ENCODE data around the gene FOXP1.

FOXP1 gene

DNA sequence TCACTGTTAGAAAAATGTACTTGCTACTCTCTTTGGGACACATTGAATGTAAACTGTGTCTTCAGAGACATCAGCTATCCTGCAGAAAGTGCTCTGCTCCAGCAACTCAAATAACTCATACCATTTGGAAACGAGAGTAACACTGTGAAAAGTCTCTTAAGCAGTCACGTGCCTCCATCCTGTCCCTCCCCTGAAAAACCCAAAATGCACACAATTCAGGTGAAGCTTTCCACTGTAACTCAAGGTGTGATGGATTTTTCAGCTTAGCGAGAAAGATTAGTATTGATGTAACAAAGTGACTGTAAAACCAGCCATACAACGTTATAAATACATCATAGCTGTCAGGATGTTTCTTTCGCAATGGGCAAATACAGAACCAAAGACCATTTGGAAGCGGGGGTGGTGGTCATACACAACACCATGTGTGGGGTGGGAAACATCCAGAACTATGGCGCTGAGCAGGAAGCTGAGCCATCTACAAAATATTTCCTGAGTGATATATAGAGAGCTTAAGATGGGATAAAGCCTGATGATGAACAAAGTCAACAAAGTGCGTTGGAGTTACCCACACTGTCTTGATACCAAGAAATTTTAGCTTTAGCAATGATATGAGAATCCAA is 332.3 kb downstream of the FOXP1 start:
- DNase-seq, result no peak

DNA sequence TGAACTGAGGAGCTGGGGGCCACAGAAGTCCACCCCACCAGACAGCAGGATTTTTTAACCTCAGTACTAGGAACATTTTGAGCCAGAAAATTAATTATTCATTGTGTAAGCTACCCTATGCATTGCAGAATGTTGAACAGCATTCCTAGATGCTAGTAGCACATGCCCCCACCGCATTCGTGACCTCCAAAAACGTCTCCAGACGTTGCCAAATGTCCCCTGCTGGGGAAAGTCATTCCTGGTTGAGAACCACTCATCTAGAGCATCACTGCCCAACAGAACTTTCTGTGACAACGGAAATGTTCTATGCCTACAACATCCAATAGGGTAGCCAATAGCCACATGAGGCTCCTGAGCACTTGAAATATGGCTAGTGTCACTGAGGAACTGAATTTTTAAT is 333.5 kb downstream of the FOXP1 start:
- DNase-seq, result no peak

DNA sequence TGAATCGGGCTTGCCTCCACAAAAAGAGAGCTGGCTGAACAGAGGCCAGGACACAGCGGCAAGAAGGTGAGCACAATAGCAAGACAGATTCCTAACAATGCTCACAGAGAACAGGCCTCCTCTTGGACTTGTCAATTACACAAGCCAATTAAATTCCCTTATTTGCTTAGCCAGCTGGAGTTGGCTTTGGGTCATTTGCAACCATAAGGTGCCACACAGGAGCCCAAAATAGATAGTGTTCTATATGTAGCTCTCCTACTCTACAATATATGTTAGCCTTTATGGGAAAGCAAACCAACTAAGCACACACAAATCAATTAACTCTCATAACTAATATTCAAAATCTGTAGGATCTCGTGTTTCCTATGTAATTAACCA is 335.6 kb downstream of the FOXP1 start:
- DNase-seq, result no peak

DNA sequence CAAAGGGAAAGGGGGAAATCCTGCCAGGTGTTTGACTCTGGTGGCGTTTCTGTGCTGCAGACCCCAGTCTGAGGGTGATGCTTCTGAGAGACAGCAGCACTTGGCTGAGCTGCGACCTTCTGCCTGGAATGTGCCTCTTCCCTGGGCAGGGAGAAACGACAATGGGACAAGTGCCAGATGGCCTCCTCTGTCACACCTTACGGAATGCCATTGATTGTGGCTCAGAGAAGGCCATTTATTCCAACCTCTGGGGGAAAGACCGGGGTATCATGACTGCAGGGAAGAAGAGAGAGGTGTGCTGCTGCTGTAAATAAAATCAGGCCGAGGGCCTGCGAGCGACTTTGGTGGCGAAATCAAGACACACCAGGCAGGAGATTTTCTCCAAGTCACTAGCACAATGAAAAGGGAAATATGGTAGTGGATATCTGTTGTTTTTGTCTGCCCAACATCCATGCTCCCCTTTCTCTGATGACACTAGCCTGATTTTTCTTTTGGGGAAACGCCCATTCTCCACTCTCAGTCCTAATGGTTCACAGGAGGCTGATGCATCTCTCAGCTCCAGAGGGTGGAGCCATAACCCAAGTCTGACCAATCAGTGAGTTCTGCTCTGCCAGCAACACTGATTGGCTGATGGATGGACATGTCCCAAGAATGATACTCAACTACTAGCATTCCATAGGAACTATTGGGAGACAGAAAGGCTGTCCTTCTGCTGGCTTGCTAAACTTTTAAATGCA is 336.1 kb downstream of the FOXP1 start:
- no peak for DNase-seq

DNA sequence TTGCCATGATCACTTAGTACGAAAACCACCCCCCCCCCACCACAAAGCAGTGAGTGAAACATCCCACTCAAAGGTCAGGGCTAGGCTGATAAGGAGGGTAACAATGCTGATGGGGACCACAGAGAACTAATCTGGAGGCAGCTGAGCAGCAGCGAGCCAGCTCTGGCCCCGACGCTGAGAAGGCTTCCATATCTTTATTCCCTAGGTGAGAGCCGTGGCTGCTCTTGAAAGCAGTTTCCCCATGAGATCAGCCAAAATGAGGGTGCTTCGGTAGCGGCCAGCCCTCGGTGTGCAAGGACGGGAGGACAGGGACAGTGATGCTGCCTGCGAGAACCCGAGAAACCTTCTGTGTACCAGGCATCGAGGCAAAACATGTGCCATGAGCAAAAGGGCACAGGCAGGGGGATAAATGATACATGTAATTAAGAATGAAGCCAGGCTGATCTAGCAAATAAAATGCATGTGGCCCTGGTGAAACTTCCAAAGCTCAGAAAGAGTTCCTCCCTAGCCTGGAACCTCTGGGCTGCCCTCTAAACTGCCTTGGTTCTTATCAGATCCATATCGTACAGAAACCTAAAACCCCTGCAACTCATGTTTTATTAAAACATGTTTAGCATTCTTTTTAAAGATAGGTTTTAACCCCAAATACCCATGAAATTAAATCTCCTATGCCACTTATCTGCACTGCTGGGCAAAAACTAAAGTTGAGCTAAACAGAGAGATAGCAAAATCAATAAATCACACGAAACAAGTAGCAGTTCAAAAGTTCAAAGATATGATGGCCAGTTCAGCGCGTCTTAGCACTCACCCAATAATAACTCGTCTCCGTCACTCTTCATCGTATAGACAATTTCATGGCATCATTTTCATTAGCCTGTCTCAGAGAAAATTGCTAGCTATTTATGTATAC is 337.3 kb downstream of the FOXP1 start:
- DNase-seq, result no peak

DNA sequence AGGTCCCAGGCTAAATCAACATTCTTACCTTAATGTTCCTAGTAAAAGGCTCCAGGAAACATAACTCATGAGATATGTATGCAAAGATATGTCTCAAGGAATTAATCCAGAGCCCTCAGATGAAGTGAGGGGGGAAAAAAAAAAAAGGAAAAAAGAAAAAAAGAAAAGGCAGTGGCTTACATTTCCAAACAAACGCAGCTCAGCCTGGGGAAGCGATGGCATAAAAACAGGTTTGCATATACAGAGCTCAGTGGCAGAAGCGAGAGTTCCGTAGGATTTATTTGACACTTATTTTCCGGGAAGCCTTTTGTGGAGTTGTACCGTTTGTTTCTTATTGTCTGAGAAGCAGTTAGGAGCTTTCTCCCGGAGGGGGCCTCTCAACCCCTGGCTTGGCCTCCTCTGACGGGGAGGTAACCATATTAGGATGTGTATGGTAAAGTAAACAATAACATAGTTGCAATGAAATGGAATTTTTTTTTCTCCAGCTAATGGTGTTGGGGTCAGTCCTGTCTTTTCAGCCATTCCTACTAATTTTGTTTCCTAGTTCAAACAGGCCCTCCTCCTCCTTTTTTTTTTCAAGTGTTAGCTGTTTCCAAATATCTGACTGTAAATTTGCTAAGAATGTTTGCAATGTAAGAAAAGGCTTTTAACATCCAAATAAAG is 338.6 kb downstream of the FOXP1 start:
- no peak for DNase-seq

DNA sequence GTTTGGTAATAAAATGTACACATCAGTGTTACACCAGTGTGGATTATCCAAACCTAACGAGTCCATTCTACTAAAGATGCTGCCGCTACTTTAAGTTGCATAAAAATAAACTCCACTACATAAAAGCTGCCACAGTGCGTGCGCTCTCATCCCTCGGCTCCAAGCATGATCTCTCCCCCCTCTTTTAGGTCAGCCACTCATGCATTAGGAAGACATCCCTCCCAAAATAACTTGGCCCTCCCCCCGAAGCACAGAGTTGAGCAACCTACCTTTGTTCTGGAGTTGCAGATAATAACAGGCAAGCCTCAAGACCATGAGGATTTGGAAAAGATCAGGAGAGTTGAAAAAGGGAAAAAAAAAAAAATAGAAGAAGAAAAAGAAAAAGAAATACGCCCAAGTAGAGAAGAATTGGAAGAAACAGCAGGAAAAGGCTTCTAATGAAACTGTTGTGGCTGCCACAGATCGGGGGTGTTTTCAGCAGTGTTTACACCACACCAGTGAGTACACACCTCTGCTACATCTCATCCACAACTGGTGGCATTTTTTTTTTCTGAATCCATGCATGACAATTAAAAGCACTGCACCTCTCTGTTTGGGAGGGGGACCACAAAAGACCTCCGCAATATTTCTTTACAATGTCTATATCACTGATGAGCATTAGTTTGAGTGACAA is 339.2 kb downstream of the FOXP1 start:
- no peak for DNase-seq

DNA sequence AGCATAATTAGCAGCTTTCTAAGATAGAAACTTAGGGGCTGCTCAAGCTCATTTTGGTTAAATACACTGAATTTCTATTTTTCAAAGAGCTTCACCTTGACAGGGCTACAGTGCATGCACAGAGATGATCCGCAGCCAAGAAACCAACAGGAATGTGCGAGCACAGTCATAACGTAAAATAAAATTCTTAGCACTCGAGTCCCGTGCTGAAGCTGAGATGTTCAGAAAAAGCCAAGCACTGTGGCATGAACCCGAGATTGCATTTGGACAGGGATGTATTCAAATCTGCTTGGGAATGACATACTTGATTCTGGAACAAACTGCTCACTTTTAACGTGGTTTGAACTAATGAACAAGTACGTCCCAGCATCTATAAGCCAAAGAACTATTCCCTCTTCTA is 340.3 kb downstream of the FOXP1 start:
- no peak for DNase-seq

DNA sequence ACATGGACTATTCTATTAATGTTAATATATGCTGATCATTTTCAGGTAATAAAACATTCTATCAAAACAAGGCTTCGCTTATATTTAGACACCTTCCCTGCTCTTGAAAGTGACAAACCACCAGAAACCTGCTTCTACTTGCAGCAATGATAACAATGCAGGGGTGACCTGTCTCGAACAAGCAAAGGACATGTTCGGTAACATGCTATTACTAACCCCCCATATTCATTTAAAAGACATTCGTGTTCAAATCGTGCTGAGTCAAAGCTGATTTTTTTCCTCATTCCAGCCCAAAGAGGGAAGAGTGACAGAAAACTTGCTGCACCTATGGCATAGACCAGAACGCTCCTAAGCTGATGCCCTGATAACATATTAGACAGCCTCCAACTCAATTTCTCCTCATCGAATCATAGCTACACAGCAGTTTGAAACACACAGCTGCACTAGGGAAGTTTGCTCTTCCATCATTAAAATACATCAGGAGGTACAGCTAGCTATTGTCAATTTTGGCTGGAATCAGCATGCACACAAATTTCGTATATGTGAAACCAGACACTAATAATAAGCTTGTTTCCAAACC is 341.5 kb downstream of the FOXP1 start:
- DNase-seq, result no peak

DNA sequence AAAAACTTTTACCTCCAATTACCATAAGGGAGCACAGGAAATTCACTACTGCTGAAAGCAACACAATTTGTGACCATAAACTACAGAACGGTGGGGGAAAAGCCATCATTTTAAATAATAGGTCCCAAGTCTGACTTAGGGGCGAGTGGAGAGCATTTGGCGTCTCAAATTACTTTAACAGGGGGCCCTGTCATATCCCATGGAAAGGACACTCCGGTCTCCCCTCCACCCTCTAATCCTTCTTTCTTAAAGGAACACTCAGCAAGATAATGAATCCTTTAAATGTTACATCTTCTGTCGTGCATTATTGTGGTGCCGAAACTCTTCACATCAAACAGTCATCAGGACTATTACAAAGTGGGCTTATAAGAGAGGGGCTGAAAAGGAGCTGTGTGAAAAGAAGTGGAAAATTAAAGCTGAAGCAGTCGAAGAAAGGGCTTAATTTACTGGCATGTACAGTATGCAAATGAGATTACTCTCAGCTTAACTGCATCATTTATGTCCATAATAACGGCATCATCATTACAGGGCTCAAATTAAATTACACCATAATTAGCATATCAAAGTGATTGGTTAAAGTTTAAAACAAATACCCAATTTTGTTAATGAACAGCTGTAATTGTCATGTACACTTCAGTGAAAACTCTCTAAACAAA is 342.2 kb downstream of the FOXP1 start:
- DNase-seq, result no peak

DNA sequence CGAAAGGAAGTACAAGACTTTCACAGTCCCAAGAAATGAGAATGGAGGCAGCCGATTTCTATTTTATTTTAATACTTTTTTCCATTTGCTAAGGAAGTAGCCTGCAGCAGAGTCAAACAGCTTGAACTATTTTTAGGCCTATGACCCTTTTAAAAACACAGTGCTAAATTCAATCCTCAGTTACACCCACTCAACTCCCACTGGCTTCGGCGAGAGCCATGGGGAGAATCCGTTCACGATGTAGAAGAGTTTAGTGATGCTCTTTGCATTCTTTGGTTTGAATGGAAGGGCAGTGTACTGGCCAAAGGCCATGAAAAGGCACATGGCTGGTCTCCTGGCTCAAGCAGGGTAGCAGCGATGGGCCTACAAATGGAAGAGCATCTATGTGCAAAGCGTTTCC is 343.5 kb downstream of the FOXP1 start:
- no peak for DNase-seq

DNA sequence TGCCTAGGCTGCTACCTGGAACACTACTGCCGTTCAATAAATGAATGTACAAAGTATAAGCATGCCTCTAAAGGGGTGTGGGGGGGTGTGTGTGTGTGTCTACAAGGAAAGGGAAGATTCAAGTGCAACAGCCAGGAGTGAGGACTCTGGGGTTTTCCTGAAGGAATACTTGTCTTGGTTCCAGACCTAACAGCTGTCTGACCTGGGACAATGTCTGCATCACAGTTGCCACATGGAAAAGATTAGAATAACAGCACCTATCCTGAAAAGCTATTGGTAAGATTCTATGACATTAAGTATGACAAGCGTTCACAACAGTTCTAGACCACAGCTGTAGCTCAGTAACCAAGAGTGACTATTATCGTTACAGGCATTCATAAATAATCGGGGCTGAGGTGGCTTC is 345.2 kb downstream of the FOXP1 start:
- no peak for DNase-seq

DNA sequence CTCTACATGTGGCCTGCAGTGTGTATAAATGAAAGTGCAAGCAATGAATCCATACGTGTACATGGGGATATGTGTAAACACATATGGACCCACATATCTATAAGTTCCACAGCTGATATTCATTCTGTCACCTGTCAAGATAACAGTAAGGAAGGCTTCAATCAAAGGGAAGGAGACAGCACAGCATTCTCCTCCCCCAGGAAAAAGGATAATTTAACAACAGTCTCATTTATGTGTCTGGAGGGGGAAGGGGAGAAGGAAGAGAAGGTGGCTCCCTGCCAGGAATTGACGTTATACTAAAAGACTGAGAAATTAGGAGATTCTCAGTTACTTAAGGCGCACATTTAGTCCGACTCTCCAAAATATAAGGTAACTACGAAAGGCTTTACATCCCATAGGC is 345.9 kb downstream of the FOXP1 start:
- no peak for DNase-seq

DNA sequence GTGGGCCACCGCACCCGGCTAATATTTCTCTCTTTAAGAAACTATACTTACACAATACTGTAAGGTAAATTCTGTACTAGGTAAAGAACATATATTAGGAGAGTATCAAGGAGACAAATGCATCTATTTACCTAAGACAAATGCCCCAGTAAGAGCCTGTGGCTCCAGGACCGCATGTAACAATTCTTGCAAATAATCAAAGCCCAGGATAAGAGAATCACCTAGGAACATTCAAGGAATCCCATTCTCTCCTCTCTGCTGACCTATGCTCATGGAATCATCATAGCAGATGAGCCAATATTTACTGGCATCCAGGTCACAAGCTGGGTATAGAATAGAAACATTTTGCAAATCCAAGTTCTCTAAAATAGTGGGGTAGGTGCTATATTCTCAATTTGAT is 347.7 kb downstream of the FOXP1 start:
- DNase-seq, result no peak

DNA sequence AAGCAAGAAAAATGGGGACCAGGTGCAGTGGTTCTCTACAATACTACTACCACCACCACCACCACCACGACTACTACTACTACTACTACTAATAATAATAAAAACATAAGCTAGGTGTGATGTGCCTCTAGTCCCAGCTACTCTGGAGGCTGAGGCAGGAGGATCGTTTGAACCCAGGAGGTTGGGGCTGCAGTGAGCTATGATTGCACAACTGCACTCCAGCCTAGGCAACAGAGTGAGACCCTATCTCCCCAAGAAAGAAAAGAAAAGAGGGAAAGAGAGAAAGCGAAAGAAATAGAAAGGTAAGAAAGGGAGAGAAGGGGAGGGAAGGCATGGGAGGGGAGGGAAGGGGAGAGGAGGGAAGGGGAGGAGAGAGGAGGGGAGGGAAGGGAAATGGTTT is 350.6 kb downstream of the FOXP1 start:
- DNase-seq, result no peak

DNA sequence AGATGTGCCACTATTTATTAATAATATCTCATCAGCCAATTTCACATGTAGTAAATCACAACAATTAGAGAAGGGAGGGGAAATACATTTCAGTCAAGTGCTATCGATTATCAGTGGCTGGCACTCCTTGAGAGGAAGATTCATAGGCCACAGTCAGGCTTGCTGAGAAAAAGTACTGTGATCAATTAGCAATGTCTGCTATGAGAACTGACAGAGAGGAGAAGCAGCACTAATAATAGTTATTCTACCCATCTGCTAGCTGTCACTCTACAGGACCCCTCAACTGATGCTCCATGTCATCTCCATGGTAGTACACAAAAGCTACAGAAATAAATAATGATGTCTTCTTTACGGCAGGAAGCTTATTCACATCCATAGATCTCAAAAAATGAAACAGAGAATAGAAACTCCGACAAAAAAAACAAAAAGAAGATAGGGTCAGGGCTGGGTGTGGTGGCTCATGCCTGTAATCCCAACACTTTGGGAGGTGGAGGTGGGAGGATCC is 351.3 kb downstream of the FOXP1 start:
- DNase-seq, result no peak

DNA sequence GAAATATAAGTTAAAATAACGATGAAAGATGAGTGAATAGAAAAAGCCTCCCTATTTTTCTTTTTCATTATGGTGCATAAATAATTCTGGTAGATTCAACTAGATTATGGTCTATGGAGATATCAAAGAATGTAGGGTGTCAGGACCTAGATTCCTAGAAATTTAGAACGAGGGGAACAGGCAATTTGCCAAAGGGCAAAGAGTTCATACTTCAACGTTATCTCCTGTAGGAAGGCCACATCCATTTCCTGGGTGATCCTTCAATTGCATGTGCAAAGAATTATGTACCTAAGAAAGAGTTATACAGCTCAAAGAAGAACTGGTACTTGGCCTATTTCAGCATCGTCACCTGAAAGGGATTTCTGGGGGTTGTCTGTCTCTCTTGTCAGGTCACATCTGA is 351.8 kb downstream of the FOXP1 start:
- DNase-seq, result no peak

DNA sequence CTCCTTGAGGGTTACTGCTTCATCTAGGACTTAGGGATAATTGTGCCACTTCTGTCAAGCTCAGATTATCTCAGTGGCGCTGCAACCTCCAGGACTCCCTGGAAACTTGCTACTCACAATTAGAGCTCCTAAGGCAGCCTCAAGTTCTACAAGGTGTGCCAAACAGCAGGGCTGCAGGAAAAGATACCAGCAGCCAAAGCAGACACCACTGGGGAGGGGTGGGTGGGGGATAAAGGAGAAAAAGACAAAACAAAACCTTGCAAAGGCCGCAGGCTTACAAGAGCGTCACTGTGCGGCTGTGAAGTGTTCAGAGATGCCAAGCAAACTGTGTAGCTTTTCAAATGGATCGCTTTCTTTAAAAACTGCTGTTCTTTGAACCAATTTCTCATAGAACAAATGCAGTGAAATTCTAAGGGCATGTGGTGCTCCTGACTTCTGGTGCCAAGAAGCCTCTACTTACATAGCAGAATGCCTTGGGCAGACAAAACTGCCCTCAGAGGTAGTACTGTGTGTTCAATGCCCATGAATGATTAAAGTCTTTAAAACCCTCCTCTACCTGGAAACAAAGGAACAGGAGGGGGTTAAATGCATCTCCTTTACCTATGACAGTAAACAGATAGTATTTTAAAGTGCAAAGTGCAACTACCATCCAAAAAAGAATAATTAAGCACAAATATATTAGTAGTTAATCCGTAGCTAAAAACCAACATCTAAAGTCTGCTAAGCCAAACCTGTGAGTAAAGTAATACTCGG is 353.4 kb downstream of the FOXP1 start:
- no peak for DNase-seq

DNA sequence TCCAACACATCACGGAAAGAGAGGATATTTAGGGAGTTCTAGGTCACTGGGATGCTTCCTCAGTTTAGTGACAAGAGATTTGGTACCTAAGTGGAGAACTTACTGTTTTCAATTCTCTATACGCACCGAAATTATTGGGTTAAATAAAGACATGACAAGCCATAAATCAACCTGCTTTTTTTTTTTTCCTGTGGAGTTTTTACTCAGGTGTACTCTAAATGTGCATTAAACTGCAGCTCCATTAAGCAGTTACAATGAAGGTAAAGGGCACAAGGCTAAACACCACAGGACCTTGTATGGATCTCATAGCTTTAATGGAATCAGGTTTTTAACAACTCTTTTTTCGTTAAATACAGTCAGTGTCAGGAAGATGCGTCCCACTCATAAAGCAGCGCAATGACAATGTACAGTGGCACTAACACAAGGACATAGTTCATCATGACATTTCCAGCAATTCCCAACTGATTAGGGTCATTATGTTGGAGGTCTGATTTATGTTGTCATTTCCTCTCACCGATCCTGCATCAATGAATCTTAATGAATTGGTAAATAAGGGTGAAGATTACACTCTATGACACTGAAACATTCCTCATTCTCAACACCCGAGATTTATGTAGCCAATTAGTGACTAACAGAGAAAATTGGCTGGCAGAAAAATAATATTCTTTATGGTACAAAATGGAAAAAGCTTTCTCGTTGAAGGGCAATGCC is 355.2 kb downstream of the FOXP1 start:
- no peak for DNase-seq

DNA sequence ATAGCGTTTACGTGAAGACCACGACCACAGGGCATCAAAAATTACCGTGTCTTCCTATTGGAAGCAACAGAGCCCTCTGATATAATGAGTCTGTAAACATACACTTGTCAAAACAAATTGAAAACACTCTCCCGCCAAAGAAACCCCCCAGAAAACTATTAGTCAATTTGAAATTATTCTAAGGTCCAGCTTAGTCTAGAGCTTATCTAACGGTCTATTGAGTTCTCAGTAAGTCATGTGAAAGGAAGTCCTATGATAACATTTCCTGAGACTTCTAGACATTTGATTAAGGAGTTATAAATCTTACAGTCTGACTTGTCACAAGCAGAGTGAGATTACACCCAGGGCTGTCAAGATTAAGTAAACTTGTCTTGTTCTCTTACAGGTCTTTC is 356.3 kb downstream of the FOXP1 start:
- DNase-seq, result peak in 1 of 2 donors; percentile 18

Data from CD4-positive, alpha-beta T cell treated with Interleukin-1 beta for 1 hour (primary cell).